ENCODE data around the gene HAUS1. TPM values are rescaled to one million over a fixed set of nuclear protein-coding genes. Genes with fewer than 3 reads are reported as not detected.
A peak's percentile ranks its signal among the peaks of the same experiment; 100 is the strongest.
"Not testable (repeated sequence)": the region's sequence is repeated elsewhere in the genome, so short reads cannot be mapped to it uniquely, and the experiment has no call there.

The HAUS1 gene
- polyA plus RNA-seq, 2 donors: 16.5 to 18.8 TPM

GRCh38 chr18:46152436-46152807, 48.2 kb downstream of the HAUS1 start:
- Histone ChIP-seq H3K4me1 (ENCODE audit: control insufficient read depth in 2 of 2, insufficient read depth in 2 of 2, low read length in 1 of 2) (peaks cover 0 to 9% of the 10 kb centered on the region in 2 donors), H3K36me3 (ENCODE audit: control insufficient read depth in 2 of 2, insufficient read depth in 2 of 2, low read length in 1 of 2) (no peaks in the 10 kb centered on the region), H3K27me3 (ENCODE audit: control insufficient read depth in 1 of 2, insufficient read depth in 2 of 2, low read length in 2 of 2) (no peaks in the 10 kb centered on the region), H3K27ac (ENCODE audit: low read depth in 2 of 2, low read length in 1 of 2) (peak overlapping the region; percentile 16 to 67), H3K4me3 (ENCODE audit: low read depth in 1 of 2, low read length in 2 of 2) (no peak overlapping the region), H3K9me3 (ENCODE audit: control insufficient read depth in 2 of 2, insufficient read depth in 1 of 2, low read depth in 1 of 2, low read length in 1 of 2) (no peaks in the 10 kb centered on the region)
- 56% methylated on average over 7 of the region's 7 CpGs for WGBS, 2 donors

- Histone ChIP-seq H3K4me1 (ENCODE audit: control insufficient read depth in 2 of 2, insufficient read depth in 2 of 2, low read length in 1 of 2) (peaks cover 0 to 9% of the 10 kb centered on the region in 2 donors), H3K27ac (ENCODE audit: low read depth in 2 of 2, low read length in 1 of 2) (peak overlapping the region; percentile 36 to 67), H3K4me3 (ENCODE audit: low read depth in 1 of 2, low read length in 2 of 2) (no peak overlapping the region), H3K9me3 (ENCODE audit: control insufficient read depth in 2 of 2, insufficient read depth in 1 of 2, low read depth in 1 of 2, low read length in 1 of 2) (no peaks in the 10 kb centered on the region), H3K27me3 (ENCODE audit: control insufficient read depth in 1 of 2, insufficient read depth in 2 of 2, low read length in 2 of 2) (no peaks in the 10 kb centered on the region), H3K36me3 (ENCODE audit: control insufficient read depth in 2 of 2, insufficient read depth in 2 of 2, low read length in 1 of 2) (no peaks in the 10 kb centered on the region)
- 38 to 43% methylated on average over 8 of the region's 8 CpGs for WGBS, 2 donors
These were observed 48.8 kb downstream of the HAUS1 start for GRCh38 chr18:46152808-46153617.

GRCh38 chr18:46155641-46156051, 51.5 kb downstream of the HAUS1 start:
- 71 to 75% methylated on average over 2 of the region's 2 CpGs for WGBS, 2 donors
- Histone ChIP-seq H3K9me3 (ENCODE audit: control insufficient read depth in 2 of 2, insufficient read depth in 1 of 2, low read depth in 1 of 2, low read length in 1 of 2) (no peaks in the 10 kb centered on the region), H3K4me3 (ENCODE audit: low read depth in 1 of 2, low read length in 2 of 2) (no peak overlapping the region), H3K4me1 (ENCODE audit: control insufficient read depth in 2 of 2, insufficient read depth in 2 of 2, low read length in 1 of 2) (peaks cover 0 to 9% of the 10 kb centered on the region in 2 donors), H3K27ac (ENCODE audit: low read depth in 2 of 2, low read length in 1 of 2) (peak overlapping the region in 1 of 2 donors; percentile 36), H3K27me3 (ENCODE audit: control insufficient read depth in 1 of 2, insufficient read depth in 2 of 2, low read length in 2 of 2) (no peaks in the 10 kb centered on the region), H3K36me3 (ENCODE audit: control insufficient read depth in 2 of 2, insufficient read depth in 2 of 2, low read length in 1 of 2) (no peaks in the 10 kb centered on the region)

- Histone ChIP-seq H3K36me3 (ENCODE audit: control insufficient read depth in 2 of 2, insufficient read depth in 2 of 2, low read length in 1 of 2) (no peaks in the 10 kb centered on the region), H3K27me3 (ENCODE audit: control insufficient read depth in 1 of 2, insufficient read depth in 2 of 2, low read length in 2 of 2) (no peaks in the 10 kb centered on the region), H3K4me1 (ENCODE audit: control insufficient read depth in 2 of 2, insufficient read depth in 2 of 2, low read length in 1 of 2) (peaks cover 0 to 9% of the 10 kb centered on the region in 2 donors), H3K9me3 (ENCODE audit: control insufficient read depth in 2 of 2, insufficient read depth in 1 of 2, low read depth in 1 of 2, low read length in 1 of 2) (no peaks in the 10 kb centered on the region), H3K27ac (ENCODE audit: low read depth in 2 of 2, low read length in 1 of 2) (peak overlapping the region in 1 of 2 donors; percentile 51), H3K4me3 (ENCODE audit: low read depth in 1 of 2, low read length in 2 of 2) (no peak overlapping the region)
- WGBS, 2 donors: 73 to 77% methylated on average over 3 of the region's 3 CpGs
These were observed 52.0 kb downstream of the HAUS1 start for GRCh38 chr18:46156124-46156745.

- H3K27ac ChIP-seq (ENCODE audit: low read depth in 2 of 2, low read length in 1 of 2): peak overlapping the region in 1 of 2 donors; percentile 51
- 94 to 96% methylated on average over 3 of the region's 3 CpGs for WGBS, 2 donors
These were observed 52.7 kb downstream of the HAUS1 start for GRCh38 chr18:46156843-46157242.

GRCh38 chr18:46158499-46158898, 54.3 kb downstream of the HAUS1 start:
- Histone ChIP-seq H3K9me3 (ENCODE audit: control insufficient read depth in 2 of 2, insufficient read depth in 1 of 2, low read depth in 1 of 2, low read length in 1 of 2) (no peaks in the 10 kb centered on the region), H3K4me3 (ENCODE audit: low read depth in 1 of 2, low read length in 2 of 2) (no peak overlapping the region), H3K27ac (ENCODE audit: low read depth in 2 of 2, low read length in 1 of 2) (peak overlapping the region in 1 of 2 donors; percentile 57), H3K36me3 (ENCODE audit: control insufficient read depth in 2 of 2, insufficient read depth in 2 of 2, low read length in 1 of 2) (no peaks in the 10 kb centered on the region), H3K27me3 (ENCODE audit: control insufficient read depth in 1 of 2, insufficient read depth in 2 of 2, low read length in 2 of 2) (no peaks in the 10 kb centered on the region), H3K4me1 (ENCODE audit: control insufficient read depth in 2 of 2, insufficient read depth in 2 of 2, low read length in 1 of 2) (no peaks in the 10 kb centered on the region)
- 51 to 63% methylated on average over 3 of the region's 3 CpGs for WGBS, 2 donors

More at GRCh38 chr18:46156843-46157242, 52.7 kb downstream of the HAUS1 start:
- Histone ChIP-seq H3K27me3 (ENCODE audit: control insufficient read depth in 1 of 2, insufficient read depth in 2 of 2, low read length in 2 of 2) (no peaks in the 10 kb centered on the region), H3K4me3 (ENCODE audit: low read depth in 1 of 2, low read length in 2 of 2) (no peak overlapping the region), H3K36me3 (ENCODE audit: control insufficient read depth in 2 of 2, insufficient read depth in 2 of 2, low read length in 1 of 2) (no peaks in the 10 kb centered on the region), H3K4me1 (ENCODE audit: control insufficient read depth in 2 of 2, insufficient read depth in 2 of 2, low read length in 1 of 2) (peaks cover 0 to 9% of the 10 kb centered on the region in 2 donors), H3K9me3 (ENCODE audit: control insufficient read depth in 2 of 2, insufficient read depth in 1 of 2, low read depth in 1 of 2, low read length in 1 of 2) (no peaks in the 10 kb centered on the region)

- no peaks in the 10 kb centered on the region for H3K36me3 ChIP-seq (ENCODE audit: control insufficient read depth in 2 of 2, insufficient read depth in 2 of 2, low read length in 1 of 2)
- H3K4me1 ChIP-seq (ENCODE audit: control insufficient read depth in 2 of 2, insufficient read depth in 2 of 2, low read length in 1 of 2): no peaks in the 10 kb centered on the region
- WGBS, 2 donors: 76 to 81% methylated on average over 4 of the region's 4 CpGs
- no peak overlapping the region for H3K4me3 ChIP-seq (ENCODE audit: low read depth in 1 of 2, low read length in 2 of 2)
- no peaks in the 10 kb centered on the region for H3K27me3 ChIP-seq (ENCODE audit: control insufficient read depth in 1 of 2, insufficient read depth in 2 of 2, low read length in 2 of 2)
- H3K27ac ChIP-seq (ENCODE audit: low read depth in 2 of 2, low read length in 1 of 2): peak overlapping the region; percentile 79 to 87
- H3K9me3 ChIP-seq (ENCODE audit: control insufficient read depth in 2 of 2, insufficient read depth in 1 of 2, low read depth in 1 of 2, low read length in 1 of 2): no peaks in the 10 kb centered on the region
These were observed 56.0 kb downstream of the HAUS1 start for GRCh38 chr18:46160050-46160798.

- H3K4me1 ChIP-seq (ENCODE audit: control insufficient read depth in 2 of 2, insufficient read depth in 2 of 2, low read length in 1 of 2); H3K36me3 ChIP-seq (ENCODE audit: control insufficient read depth in 2 of 2, insufficient read depth in 2 of 2, low read length in 1 of 2); H3K4me3 ChIP-seq (ENCODE audit: low read depth in 1 of 2, low read length in 2 of 2); H3K9me3 ChIP-seq (ENCODE audit: control insufficient read depth in 2 of 2, insufficient read depth in 1 of 2, low read depth in 1 of 2, low read length in 1 of 2); H3K27me3 ChIP-seq (ENCODE audit: control insufficient read depth in 1 of 2, insufficient read depth in 2 of 2, low read length in 2 of 2): not testable (repeated sequence)
- H3K27ac ChIP-seq (ENCODE audit: low read depth in 2 of 2, low read length in 1 of 2): peak overlapping the region; percentile 79 to 87
- WGBS, 2 donors: 94 to 96% methylated on average over 5 of the region's 5 CpGs
These were observed 56.7 kb downstream of the HAUS1 start for GRCh38 chr18:46160840-46161239.

GRCh38 chr18:46161703-46162396, 57.7 kb downstream of the HAUS1 start:
- 87 to 91% methylated on average over 6 of the region's 6 CpGs for WGBS, 2 donors
- Histone ChIP-seq H3K36me3 (ENCODE audit: control insufficient read depth in 2 of 2, insufficient read depth in 2 of 2, low read length in 1 of 2) (no peaks in the 10 kb centered on the region), H3K27me3 (ENCODE audit: control insufficient read depth in 1 of 2, insufficient read depth in 2 of 2, low read length in 2 of 2) (no peaks in the 10 kb centered on the region), H3K4me1 (ENCODE audit: control insufficient read depth in 2 of 2, insufficient read depth in 2 of 2, low read length in 1 of 2) (no peaks in the 10 kb centered on the region), H3K9me3 (ENCODE audit: control insufficient read depth in 2 of 2, insufficient read depth in 1 of 2, low read depth in 1 of 2, low read length in 1 of 2) (no peaks in the 10 kb centered on the region), H3K27ac (ENCODE audit: low read depth in 2 of 2, low read length in 1 of 2) (no peak overlapping the region), H3K4me3 (ENCODE audit: low read depth in 1 of 2, low read length in 2 of 2) (no peak overlapping the region)

Measured in esophagus (tissue), 2 donors.